Amniotic epithelial cell (primary cell): ENCODE results near the gene DALRD3.
A peak's percentile ranks its signal among the peaks of the same experiment; 100 is the strongest.

Experiments used
- DNase-seq: peaks from one replicate; pipeline ENCODE4 v3.0.0-alpha.2; 2010; ENCODE audit warnings: low read depth

Gene DALRD3

DNA sequence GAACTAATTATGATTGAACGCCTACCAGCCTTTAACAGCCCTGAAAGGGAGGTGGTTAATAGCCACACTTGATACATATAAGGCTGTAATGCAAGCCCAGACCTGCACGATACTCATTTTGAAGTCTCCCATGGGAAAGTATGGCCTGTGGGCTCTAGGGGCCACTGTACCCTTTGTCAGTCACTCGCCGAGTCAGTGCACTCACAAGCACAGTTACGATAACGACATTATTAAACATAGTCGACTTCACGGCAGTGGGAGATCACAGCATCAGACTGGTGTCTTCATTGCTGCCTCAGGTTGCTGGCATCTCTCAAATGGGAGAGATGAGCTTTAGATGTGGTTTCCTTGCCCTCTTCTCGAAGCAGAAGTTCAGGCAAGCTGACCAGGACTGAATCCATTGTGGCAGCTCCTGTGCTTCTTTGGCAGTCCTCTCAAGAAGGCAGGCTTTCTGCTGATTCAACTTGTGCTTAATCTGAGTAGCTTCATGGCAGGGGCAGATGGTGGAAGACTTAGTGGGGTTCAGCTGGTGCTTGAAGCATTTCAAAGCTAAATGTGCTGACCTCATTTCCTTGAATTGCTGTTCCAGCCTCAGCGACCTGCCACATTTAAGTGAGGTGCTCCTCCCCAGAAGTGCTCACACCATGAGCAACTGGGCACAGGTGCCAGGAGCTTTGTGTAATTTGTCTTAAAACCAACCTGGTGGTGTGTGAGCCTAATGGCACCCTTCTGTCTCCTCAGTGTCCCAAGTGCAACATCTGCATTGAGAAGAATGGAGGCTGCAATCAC is 44.1 kb downstream of the DALRD3 start:
- no peak for DNase-seq

DNA sequence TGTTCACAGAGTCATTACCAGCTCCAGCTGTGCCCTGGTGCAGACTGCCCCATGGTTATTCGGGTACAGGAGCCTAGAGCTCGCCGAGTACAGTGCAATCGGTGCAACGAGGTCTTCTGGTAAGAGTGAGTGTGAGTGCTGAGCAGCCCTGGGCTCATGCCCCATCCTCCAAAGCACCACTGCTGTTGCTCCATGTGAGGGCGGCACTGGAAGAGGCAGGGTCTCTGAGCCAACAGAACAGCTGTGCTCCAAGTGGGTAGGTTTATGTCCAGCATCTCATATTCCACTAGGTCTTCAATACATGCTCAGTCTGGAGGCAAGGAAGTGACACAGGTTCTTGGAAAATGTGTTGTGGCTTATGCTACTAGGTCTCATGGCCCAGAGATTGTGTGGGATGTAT is 47.8 kb downstream of the DALRD3 start:
- no peak for DNase-seq

DNA sequence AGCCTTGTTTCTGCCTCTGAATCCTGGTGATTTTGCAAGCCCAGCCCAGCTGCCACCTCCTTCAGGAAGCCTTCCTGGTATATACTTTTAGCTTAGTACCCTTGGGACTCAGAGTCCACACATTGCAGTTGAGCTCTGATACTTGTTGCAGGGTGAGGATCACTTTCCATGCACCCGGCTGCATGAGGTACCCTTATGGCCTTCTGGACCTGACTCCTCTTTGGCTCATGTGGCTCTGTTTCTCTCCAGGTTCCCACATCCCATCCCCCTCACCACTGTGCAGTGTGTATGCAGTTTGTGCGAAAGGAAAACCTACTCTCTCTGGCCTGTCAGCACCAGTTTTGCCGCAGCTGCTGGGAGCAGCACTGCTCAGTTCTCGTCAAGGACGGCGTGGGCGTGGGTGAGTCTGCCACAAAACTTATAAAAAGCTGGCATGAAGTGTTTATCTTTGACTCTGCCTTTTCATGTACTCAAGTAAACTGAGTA is 51.5 kb downstream of the DALRD3 start:
- DNase-seq: no peak

DNA sequence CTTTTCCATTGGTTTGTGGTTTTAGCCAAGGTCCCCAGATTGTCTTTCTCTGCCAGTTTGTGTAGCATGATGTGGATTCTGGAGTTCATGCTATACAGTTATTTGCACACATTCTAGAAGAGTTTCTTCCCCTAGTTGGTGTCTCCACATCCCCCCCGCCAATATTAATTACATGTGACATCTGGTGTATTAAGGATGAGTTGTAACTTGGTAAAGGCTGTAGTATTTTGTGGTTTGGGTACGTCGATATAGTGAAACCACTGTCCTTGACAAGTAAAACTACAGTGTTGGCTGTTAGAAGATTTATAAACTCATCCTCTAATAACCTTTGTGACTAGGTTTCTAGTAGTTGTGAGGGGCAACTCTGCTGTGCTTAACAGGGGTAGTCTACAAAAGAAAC is 52.0 kb downstream of the DALRD3 start:
- peak; percentile 70 for DNase-seq
